GM23338 (cell line): ENCODE data around the gene NPB. TPM values are rescaled to one million over a fixed set of nuclear protein-coding genes. Genes with fewer than 3 reads are reported as not detected.

ENCODE experiments used
- ATAC-seq: fragments of 200-7000 bp; cut with Tn5 transposase; 3 replicates; pipeline ENCODE4 v1.9.1; 2020
- DNase-seq: peaks from one replicate; pipeline ENCODE4 v3.0.0-alpha.2; 2015; ENCODE audit warnings: low spot score
- H2AFZ ChIP-seq: fragments of 200-600 bp; sonication (generic); 2 replicates; pipeline ENCODE4 v1.8.0; 2016; ENCODE audit warnings: antibody characterized with exemption, mild to moderate bottlenecking, moderate library complexity
- H3F3A ChIP-seq: fragments of 200-600 bp; sonication (generic); replicated peaks from 2 replicates; pipeline ENCODE4 v1.8.0; 2017; ENCODE audit warnings: antibody characterized with exemption, mixed run types, low read depth
- H3K27ac ChIP-seq: fragments of 200-600 bp; sonication (generic); 2 replicates; pipeline ENCODE4 v1.6.1; 2016; ENCODE audit warnings: low read depth
- H3K27me3 ChIP-seq: fragments of 200-600 bp; sonication (generic); 2 replicates; pipeline ENCODE4 v1.8.0; 2016; ENCODE audit warnings: mild to moderate bottlenecking, mixed run types, moderate library complexity; ENCODE audit not compliant: insufficient read depth
- H3K36me3 ChIP-seq: fragments of 200-600 bp; sonication (generic); 2 replicates; pipeline ENCODE4 v1.8.0; 2016; ENCODE audit warnings: mild to moderate bottlenecking; ENCODE audit not compliant: insufficient read depth
- H3K4me1 ChIP-seq: fragments of 200-600 bp; sonication (generic); 2 replicates; pipeline ENCODE4 v1.8.0; 2016; ENCODE audit warnings: mild to moderate bottlenecking, moderate library complexity; ENCODE audit not compliant: insufficient read depth
- H3K4me2 ChIP-seq: fragments of 200-600 bp; sonication (generic); 2 replicates; pipeline ENCODE4 v1.7.1; 2017; ENCODE audit warnings: mixed run types
- H3K4me3 ChIP-seq: fragments of 200-600 bp; sonication (generic); 2 replicates; pipeline ENCODE4 v1.6.1; 2016; ENCODE audit warnings: mixed run types
- H3K79me2 ChIP-seq: fragments of 200-600 bp; sonication (generic); replicated peaks from 2 replicates; pipeline ENCODE4 v1.8.0; 2017; ENCODE audit warnings: mild to moderate bottlenecking; ENCODE audit not compliant: insufficient read depth
- H3K9me2 ChIP-seq: fragments of 200-600 bp; sonication (generic); 2 replicates; pipeline ENCODE4 v1.8.0; 2017; ENCODE audit not compliant: insufficient read depth
- H4K20me1 ChIP-seq: fragments of 200-600 bp; sonication (generic); replicated peaks from 2 replicates; pipeline ENCODE4 v1.8.0; 2017; ENCODE audit warnings: mild to moderate bottlenecking; ENCODE audit not compliant: insufficient read depth
- H3K27ac Mint-ChIP-seq: 2 replicates; pipeline ENCODE4 v1.8.0; 2020; ENCODE audit warnings: inconsistent platforms, mild to moderate bottlenecking, moderate library complexity, mixed read lengths
- H3K27me3 Mint-ChIP-seq: 3 replicates; pipeline ENCODE4 v1.8.0; 2022; ENCODE audit warnings: low read depth, mild to moderate bottlenecking, moderate library complexity, mixed read lengths, inconsistent platforms; ENCODE audit not compliant: insufficient read depth, poor library complexity
- H3K36me3 Mint-ChIP-seq: 3 replicates; pipeline ENCODE4 v1.8.0; 2021; ENCODE audit warnings: low read depth, mild to moderate bottlenecking, inconsistent platforms, moderate library complexity, mixed read lengths
- H3K4me1 Mint-ChIP-seq: 3 replicates; pipeline ENCODE4 v1.8.0; 2020; ENCODE audit warnings: mild to moderate bottlenecking, inconsistent platforms, mixed read lengths
- H3K4me3 Mint-ChIP-seq: 3 replicates; pipeline ENCODE4 v1.8.0; 2021; ENCODE audit warnings: moderate library complexity, mild to moderate bottlenecking, inconsistent platforms, mixed read lengths
- H3K9me3 Mint-ChIP-seq: 3 replicates; pipeline ENCODE4 v1.8.0; 2020; ENCODE audit warnings: moderate library complexity, mild to moderate bottlenecking, inconsistent platforms, mixed read lengths
- CREB1 ChIP-seq: fragments of 250-450 bp; sonication (Bioruptor Pico); IDR thresholded peaks from 2 replicates; pipeline ENCODE4 v1.5.0; 2020; ENCODE audit warnings: low read depth, mild to moderate bottlenecking, moderate library complexity
- EZH2 ChIP-seq: fragments of 200-600 bp; sonication (generic); IDR thresholded peaks from one replicate; pipeline ENCODE4 v1.8.0; 2017; ENCODE audit warnings: antibody characterized with exemption, mild to moderate bottlenecking, low read depth; ENCODE audit not compliant: unreplicated experiment
- EZH2phosphoT487 ChIP-seq: fragments of 200-600 bp; sonication (generic); IDR thresholded peaks from one replicate; pipeline ENCODE4 v1.8.1; 2018; ENCODE audit warnings: antibody characterized with exemption; ENCODE audit not compliant: unreplicated experiment
- JUNB ChIP-seq: IDR thresholded peaks from one replicate; pipeline ENCODE4 v1.6.1; 2016; ENCODE audit warnings: antibody characterized with exemption; ENCODE audit not compliant: unreplicated experiment
- NANOG ChIP-seq: IDR thresholded peaks from 2 replicates; pipeline ENCODE4 v1.6.1; 2016; ENCODE audit warnings: antibody characterized with exemption, borderline replicate concordance
- POLR2AphosphoS5 ChIP-seq: IDR thresholded peaks from 2 replicates; pipeline ENCODE4 v1.6.1; 2016; ENCODE audit warnings: antibody characterized with exemption, low read depth
- STAT1 ChIP-seq: IDR thresholded peaks from one replicate; pipeline ENCODE4 v1.6.1; 2016; ENCODE audit warnings: antibody characterized with exemption; ENCODE audit not compliant: unreplicated experiment
- ZNF331 ChIP-seq: fragments of 250-450 bp; sonication (Bioruptor Pico); IDR thresholded peaks from 2 replicates; pipeline ENCODE4 v1.5.0; 2020; ENCODE audit warnings: low read depth, mild to moderate bottlenecking, moderate library complexity
- polyA plus RNA-seq: library from polyadenylated mRNA; unstranded; fragments of >200 nt; fragmentation: Nextera tagmentation; extraction: Ambion mirVana; gene quantifications from 2 replicates; pipeline ENCODE4 v1.2.1, GENCODE V29; 2016
- total RNA-seq: library from RNA; depleted of rRNA; stranded (reverse); fragments of >200 nt; shearing (Covaris generic); gene quantifications from 2 replicates; pipeline ENCODE4 v1.2.3, GENCODE V29; 2014
- TF ChIP-seq, protein P1 (sequence below): IDR thresholded peaks from 2 replicates; pipeline ENCODE4 v1.6.1; 2016; ENCODE audit warnings: antibody characterized with exemption
- TF ChIP-seq, protein P2 (sequence below): IDR thresholded peaks from one replicate; pipeline ENCODE4 v1.6.1; 2018; ENCODE audit warnings: antibody characterized with exemption; ENCODE audit not compliant: unreplicated experiment
- TF ChIP-seq, protein P3 (sequence below): fragments of 250-450 bp; sonication (Bioruptor Pico); IDR thresholded peaks from 2 replicates; pipeline ENCODE4 v1.5.0; 2020; ENCODE audit warnings: mild to moderate bottlenecking, moderate library complexity
- TF ChIP-seq, protein P4 (sequence below), 2 experiments: fragments of 200-600 bp in 1 of 2; sonication (generic) in 1 of 2; conservative IDR thresholded peaks; 2 replicates each; pipeline versions ENCODE4 v1.5.1 to v1.6.1; 2016 to 2017; ENCODE audit warnings: antibody characterized with exemption in 2 of 2, low read depth in 2 of 2, mild to moderate bottlenecking in 2 of 2, moderate library complexity in 1 of 2

NPB gene
- total and polyA plus RNA-seq, 2 experiments from 2014 or later = 3.6 to 3.8 TPM

DNA sequence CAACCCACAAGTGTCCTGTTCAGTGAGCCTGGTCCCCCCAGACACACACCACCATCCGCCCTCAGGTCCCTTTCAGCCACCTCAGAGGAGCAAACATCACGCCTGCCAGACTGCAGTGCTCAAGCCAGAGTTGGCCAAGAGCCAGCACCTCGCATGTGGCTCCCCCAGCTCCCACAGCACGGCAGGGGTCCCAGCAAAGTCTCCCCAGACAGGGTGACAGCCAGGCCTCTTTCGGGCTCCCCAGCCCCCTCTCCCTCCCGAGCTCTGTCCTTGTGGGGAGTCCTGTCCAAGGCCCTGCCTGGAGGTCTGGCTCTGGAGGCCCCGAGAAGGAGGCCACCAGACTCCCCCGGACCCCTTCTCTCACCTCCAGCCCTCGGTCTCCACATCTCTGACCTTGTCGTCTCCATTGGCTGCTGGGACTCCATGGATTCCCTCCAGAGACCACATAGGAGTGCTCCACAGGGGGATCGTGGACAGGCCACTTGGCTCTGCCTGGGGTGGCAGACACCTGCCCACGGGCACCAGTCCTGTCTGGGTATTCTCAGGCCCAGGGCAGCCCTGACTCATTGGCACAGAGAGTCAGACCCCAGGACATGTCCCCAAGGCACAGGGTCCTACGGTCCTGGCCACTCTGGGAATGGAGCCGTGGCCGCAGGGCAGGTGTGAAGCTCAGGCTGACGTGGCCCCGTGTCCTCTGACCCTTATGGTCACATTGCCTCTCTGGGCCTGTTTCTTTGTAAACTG is 46.8 kb downstream of the NPB start:
- TF ChIP-seq, protein P1, sequence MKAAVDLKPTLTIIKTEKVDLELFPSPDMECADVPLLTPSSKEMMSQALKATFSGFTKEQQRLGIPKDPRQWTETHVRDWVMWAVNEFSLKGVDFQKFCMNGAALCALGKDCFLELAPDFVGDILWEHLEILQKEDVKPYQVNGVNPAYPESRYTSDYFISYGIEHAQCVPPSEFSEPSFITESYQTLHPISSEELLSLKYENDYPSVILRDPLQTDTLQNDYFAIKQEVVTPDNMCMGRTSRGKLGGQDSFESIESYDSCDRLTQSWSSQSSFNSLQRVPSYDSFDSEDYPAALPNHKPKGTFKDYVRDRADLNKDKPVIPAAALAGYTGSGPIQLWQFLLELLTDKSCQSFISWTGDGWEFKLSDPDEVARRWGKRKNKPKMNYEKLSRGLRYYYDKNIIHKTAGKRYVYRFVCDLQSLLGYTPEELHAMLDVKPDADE = no peak
- no peak for TF ChIP-seq STAT1
- TF ChIP-seq EZH2phosphoT487 = no peak
- TF ChIP-seq, protein P2, sequence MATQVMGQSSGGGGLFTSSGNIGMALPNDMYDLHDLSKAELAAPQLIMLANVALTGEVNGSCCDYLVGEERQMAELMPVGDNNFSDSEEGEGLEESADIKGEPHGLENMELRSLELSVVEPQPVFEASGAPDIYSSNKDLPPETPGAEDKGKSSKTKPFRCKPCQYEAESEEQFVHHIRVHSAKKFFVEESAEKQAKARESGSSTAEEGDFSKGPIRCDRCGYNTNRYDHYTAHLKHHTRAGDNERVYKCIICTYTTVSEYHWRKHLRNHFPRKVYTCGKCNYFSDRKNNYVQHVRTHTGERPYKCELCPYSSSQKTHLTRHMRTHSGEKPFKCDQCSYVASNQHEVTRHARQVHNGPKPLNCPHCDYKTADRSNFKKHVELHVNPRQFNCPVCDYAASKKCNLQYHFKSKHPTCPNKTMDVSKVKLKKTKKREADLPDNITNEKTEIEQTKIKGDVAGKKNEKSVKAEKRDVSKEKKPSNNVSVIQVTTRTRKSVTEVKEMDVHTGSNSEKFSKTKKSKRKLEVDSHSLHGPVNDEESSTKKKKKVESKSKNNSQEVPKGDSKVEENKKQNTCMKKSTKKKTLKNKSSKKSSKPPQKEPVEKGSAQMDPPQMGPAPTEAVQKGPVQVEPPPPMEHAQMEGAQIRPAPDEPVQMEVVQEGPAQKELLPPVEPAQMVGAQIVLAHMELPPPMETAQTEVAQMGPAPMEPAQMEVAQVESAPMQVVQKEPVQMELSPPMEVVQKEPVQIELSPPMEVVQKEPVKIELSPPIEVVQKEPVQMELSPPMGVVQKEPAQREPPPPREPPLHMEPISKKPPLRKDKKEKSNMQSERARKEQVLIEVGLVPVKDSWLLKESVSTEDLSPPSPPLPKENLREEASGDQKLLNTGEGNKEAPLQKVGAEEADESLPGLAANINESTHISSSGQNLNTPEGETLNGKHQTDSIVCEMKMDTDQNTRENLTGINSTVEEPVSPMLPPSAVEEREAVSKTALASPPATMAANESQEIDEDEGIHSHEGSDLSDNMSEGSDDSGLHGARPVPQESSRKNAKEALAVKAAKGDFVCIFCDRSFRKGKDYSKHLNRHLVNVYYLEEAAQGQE = no peak
- TF ChIP-seq, protein P3, sequence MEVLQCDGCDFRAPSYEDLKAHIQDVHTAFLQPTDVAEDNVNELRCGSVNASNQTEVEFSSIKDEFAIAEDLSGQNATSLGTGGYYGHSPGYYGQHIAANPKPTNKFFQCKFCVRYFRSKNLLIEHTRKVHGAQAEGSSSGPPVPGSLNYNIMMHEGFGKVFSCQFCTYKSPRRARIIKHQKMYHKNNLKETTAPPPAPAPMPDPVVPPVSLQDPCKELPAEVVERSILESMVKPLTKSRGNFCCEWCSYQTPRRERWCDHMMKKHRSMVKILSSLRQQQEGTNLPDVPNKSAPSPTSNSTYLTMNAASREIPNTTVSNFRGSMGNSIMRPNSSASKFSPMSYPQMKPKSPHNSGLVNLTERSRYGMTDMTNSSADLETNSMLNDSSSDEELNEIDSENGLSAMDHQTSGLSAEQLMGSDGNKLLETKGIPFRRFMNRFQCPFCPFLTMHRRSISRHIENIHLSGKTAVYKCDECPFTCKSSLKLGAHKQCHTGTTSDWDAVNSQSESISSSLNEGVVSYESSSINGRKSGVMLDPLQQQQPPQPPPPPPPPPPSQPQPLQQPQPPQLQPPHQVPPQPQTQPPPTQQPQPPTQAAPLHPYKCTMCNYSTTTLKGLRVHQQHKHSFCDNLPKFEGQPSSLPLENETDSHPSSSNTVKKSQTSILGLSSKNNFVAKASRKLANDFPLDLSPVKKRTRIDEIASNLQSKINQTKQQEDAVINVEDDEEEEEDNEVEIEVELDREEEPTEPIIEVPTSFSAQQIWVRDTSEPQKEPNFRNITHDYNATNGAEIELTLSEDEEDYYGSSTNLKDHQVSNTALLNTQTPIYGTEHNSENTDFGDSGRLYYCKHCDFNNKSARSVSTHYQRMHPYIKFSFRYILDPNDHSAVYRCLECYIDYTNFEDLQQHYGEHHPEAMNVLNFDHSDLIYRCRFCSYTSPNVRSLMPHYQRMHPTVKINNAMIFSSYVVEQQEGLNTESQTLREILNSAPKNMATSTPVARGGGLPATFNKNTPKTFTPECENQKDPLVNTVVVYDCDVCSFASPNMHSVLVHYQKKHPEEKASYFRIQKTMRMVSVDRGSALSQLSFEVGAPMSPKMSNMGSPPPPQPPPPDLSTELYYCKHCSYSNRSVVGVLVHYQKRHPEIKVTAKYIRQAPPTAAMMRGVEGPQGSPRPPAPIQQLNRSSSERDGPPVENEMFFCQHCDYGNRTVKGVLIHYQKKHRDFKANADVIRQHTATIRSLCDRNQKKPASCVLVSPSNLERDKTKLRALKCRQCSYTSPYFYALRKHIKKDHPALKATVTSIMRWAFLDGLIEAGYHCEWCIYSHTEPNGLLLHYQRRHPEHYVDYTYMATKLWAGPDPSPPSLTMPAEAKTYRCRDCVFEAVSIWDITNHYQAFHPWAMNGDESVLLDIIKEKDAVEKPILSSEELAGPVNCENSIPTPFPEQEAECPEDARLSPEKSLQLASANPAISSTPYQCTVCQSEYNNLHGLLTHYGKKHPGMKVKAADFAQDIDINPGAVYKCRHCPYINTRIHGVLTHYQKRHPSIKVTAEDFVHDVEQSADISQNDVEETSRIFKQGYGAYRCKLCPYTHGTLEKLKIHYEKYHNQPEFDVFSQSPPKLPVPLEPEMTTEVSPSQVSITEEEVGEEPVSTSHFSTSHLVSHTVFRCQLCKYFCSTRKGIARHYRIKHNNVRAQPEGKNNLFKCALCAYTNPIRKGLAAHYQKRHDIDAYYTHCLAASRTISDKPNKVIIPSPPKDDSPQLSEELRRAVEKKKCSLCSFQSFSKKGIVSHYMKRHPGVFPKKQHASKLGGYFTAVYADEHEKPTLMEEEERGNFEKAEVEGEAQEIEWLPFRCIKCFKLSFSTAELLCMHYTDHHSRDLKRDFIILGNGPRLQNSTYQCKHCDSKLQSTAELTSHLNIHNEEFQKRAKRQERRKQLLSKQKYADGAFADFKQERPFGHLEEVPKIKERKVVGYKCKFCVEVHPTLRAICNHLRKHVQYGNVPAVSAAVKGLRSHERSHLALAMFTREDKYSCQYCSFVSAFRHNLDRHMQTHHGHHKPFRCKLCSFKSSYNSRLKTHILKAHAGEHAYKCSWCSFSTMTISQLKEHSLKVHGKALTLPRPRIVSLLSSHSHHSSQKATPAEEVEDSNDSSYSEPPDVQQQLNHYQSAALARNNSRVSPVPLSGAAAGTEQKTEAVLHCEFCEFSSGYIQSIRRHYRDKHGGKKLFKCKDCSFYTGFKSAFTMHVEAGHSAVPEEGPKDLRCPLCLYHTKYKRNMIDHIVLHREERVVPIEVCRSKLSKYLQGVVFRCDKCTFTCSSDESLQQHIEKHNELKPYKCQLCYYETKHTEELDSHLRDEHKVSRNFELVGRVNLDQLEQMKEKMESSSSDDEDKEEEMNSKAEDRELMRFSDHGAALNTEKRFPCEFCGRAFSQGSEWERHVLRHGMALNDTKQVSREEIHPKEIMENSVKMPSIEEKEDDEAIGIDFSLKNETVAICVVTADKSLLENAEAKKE (CRISPR knock-in tag) = no peak
- TF ChIP-seq EZH2 = no peak
- TF ChIP-seq CREB1 (CRISPR knock-in tag) = no peak
- TF ChIP-seq NANOG = no peak
- TF ChIP-seq JUNB = no peak
- no peak for TF ChIP-seq ZNF331 (CRISPR knock-in tag)
- TF ChIP-seq, protein P4, sequence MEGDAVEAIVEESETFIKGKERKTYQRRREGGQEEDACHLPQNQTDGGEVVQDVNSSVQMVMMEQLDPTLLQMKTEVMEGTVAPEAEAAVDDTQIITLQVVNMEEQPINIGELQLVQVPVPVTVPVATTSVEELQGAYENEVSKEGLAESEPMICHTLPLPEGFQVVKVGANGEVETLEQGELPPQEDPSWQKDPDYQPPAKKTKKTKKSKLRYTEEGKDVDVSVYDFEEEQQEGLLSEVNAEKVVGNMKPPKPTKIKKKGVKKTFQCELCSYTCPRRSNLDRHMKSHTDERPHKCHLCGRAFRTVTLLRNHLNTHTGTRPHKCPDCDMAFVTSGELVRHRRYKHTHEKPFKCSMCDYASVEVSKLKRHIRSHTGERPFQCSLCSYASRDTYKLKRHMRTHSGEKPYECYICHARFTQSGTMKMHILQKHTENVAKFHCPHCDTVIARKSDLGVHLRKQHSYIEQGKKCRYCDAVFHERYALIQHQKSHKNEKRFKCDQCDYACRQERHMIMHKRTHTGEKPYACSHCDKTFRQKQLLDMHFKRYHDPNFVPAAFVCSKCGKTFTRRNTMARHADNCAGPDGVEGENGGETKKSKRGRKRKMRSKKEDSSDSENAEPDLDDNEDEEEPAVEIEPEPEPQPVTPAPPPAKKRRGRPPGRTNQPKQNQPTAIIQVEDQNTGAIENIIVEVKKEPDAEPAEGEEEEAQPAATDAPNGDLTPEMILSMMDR (conservative IDR thresholded peaks at IDR 0.05; ENCODE audit: low read depth in 2 of 2) = no peak
- TF ChIP-seq POLR2AphosphoS5 = no peak
- DNase-seq = no peak

More for the DNA sequence above, 46.8 kb downstream of the NPB start:
- H3K27ac Mint-ChIP-seq = no peak overlapping the region
- Histone ChIP-seq H4K20me1 (no peaks in the 10 kb centered on the region; the same call in 1 of the 2 replicates), H3K36me3 (no peaks in the 10 kb centered on the region), H3K4me3 (no peak overlapping the region), H2AFZ (no peak overlapping the region), H3F3A (no peaks in the 10 kb centered on the region), H3K4me2 (no peak overlapping the region), H3K27ac (no peak overlapping the region), H3K4me1 (peaks cover 4% of the 10 kb centered on the region), H3K27me3 (no peaks in the 10 kb centered on the region), H3K9me2 (no peaks in the 10 kb centered on the region), H3K79me2 (no peaks in the 10 kb centered on the region)
- no peaks in the 10 kb centered on the region; the same call in 2 of the 3 replicates for H3K9me3 Mint-ChIP-seq
- H3K36me3 Mint-ChIP-seq = no peaks in the 10 kb centered on the region
- ATAC-seq = no peak
- peaks cover 16% of the 10 kb centered on the region for H3K27me3 Mint-ChIP-seq
- H3K4me3 Mint-ChIP-seq = no peak overlapping the region
- H3K4me1 Mint-ChIP-seq = peaks cover 3% of the 10 kb centered on the region; the same call in 1 of the 3 replicates
